ENCODE measurements around the gene CTR9. TPM values are rescaled to one million over a fixed set of nuclear protein-coding genes. Genes with fewer than 3 reads are reported as not detected.

Gene CTR9
- total and polyA plus RNA-seq, 9 of the 15 experiments (the other 6 are each of a cell fraction or from before 2014, with no cell fraction given) = 25.4 to 79.3 (median 47.3) TPM

DNA sequence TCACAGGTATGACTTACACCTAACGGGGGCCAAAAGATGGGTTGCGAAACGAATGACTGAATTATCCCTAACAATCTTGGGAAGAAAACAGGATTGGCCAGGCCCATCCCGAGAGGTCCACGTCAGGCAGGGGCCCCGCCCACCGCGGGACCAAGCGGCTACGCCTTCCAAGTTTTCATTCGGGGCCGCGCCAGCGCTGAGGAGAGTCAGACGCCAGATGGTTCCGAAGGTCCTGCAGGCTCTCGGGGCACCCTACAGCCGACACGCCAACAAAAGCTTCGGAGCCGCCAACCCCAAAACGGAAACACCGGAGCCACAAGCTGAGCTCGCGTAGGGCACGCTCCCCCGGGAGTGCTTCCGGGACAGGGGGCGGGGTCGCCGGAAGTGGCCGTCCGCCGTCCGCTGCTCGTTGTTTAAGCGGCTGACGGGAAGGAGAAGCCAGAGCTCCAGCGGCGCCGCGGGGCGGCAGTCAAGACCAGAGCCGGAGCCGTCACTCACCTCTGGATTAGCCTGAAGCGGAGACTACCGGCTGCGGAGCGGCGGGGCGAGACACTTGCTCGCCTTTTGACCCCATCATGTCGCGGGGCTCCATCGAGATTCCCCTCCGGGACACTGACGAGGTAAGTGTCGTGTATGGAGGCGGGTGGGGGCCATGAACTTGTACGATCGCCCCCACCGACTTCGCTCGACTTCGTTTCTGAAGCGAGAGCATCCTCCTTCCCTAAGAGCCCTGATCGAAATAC lies at the start of gene CTR9 (continued):
- TF ChIP-seq, protein P1, sequence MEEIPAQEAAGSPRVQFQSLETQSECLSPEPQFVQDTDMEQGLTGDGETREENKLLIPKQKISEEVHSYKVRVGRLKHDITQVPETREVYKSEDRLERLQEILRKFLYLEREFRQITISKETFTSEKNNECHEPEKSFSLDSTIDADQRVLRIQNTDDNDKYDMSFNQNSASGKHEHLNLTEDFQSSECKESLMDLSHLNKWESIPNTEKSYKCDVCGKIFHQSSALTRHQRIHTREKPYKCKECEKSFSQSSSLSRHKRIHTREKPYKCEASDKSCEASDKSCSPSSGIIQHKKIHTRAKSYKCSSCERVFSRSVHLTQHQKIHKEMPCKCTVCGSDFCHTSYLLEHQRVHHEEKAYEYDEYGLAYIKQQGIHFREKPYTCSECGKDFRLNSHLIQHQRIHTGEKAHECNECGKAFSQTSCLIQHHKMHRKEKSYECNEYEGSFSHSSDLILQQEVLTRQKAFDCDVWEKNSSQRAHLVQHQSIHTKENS (CRISPR knock-in tag; IDR thresholded peaks at IDR 0.05) = no peak
- TF ChIP-seq MIER1 (IDR thresholded peaks at IDR 0.05; ENCODE audit: low read depth) (no peak), DACH1 (IDR thresholded peaks at IDR 0.05; ENCODE audit: partially characterized antibody) (peak; percentile 49), PHB2 (IDR thresholded peaks at IDR 0.05; ENCODE audit: low read depth) (no peak), SRSF3 (IDR thresholded peaks at IDR 0.05; ENCODE audit: insufficient read depth, low read length) (no peak), ZNF316 (IDR thresholded peaks at IDR 0.05) (no peak), THRAP3 (IDR thresholded peaks at IDR 0.05; ENCODE audit: borderline replicate concordance) (no peak), PML (IDR thresholded peaks at IDR 0.05; ENCODE audit: low read length) (peak; percentile 75), SIN3A (IDR thresholded peaks at IDR 0.05; ENCODE audit: borderline replicate concordance in 2 of 2, control insufficient read depth in 1 of 2, low read depth in 2 of 2, low read length in 2 of 2) (peak; percentile 92), JUND (IDR thresholded peaks at IDR 0.05; ENCODE audit: borderline replicate concordance, low read depth, low read length) (peak; percentile 48; the same call in 1 of the 2 replicates), JUND (tag; IDR thresholded peaks at IDR 0.05; ENCODE audit: borderline replicate concordance, low read depth, low read length) (peak; percentile 41; the same call in 1 of the 3 replicates), HMG20A (CRISPR knock-in tag; conservative IDR thresholded peaks at IDR 0.05) (no peak), CBFA2T2 (conservative IDR thresholded peaks at IDR 0.05) (no peak), KLF1 (tag; IDR thresholded peaks at IDR 0.05) (peak; percentile 87), NR2F6 (CRISPR knock-in tag; IDR thresholded peaks at IDR 0.05) (no peak), SMARCA5 (IDR thresholded peaks at IDR 0.05) (no peak), HNRNPLL (IDR thresholded peaks at IDR 0.05; ENCODE audit: low read depth, low read length, poor library complexity, severe bottlenecking) (peak; percentile 97), NFIC (IDR thresholded peaks at IDR 0.05) (peak; percentile 34; the same call in 1 of the 2 replicates), HDAC3 (IDR thresholded peaks at IDR 0.05; ENCODE audit: borderline replicate concordance, partially characterized antibody) (peak; percentile 49), PYGO2 (tag; IDR thresholded peaks at IDR 0.05) (no peak), ZNF76 (CRISPR knock-in tag; IDR thresholded peaks at IDR 0.05; ENCODE audit: borderline replicate concordance) (no peak)
- TF ChIP-seq, protein P2, sequence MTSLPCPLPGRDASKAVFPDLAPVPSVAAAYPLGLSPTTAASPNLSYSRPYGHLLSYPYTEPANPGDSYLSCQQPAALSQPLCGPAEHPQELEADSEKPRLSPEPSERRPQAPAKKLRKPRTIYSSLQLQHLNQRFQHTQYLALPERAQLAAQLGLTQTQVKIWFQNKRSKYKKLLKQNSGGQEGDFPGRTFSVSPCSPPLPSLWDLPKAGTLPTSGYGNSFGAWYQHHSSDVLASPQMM (CRISPR knock-in tag; IDR thresholded peaks at IDR 0.05) = no peak
- TF ChIP-seq, protein P3, sequence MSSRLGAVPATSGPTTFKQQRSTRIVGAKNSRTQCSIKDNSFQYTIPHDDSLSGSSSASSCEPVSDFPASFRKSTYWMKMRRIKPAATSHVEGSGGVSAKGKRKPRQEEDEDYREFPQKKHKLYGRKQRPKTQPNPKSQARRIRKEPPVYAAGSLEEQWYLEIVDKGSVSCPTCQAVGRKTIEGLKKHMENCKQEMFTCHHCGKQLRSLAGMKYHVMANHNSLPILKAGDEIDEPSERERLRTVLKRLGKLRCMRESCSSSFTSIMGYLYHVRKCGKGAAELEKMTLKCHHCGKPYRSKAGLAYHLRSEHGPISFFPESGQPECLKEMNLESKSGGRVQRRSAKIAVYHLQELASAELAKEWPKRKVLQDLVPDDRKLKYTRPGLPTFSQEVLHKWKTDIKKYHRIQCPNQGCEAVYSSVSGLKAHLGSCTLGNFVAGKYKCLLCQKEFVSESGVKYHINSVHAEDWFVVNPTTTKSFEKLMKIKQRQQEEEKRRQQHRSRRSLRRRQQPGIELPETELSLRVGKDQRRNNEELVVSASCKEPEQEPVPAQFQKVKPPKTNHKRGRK (tag; IDR thresholded peaks at IDR 0.05) = no peak
- TF ChIP-seq, protein P4, sequence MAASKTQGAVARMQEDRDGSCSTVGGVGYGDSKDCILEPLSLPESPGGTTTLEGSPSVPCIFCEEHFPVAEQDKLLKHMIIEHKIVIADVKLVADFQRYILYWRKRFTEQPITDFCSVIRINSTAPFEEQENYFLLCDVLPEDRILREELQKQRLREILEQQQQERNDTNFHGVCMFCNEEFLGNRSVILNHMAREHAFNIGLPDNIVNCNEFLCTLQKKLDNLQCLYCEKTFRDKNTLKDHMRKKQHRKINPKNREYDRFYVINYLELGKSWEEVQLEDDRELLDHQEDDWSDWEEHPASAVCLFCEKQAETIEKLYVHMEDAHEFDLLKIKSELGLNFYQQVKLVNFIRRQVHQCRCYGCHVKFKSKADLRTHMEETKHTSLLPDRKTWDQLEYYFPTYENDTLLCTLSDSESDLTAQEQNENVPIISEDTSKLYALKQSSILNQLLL (CRISPR knock-in tag; IDR thresholded peaks at IDR 0.05; ENCODE audit: borderline replicate concordance) = no peak
- TF ChIP-seq, protein P5, sequence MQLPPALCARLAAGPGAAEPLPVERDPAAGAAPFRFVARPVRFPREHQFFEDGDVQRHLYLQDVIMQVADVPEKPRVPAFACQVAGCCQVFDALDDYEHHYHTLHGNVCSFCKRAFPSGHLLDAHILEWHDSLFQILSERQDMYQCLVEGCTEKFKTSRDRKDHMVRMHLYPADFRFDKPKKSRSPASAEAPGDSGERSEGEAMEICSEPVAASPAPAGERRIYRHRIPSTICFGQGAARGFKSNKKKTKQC (CRISPR knock-in tag; IDR thresholded peaks at IDR 0.05) = peak; percentile 85
